Measurements from ENCODE around the gene CRYGC. TPM values are rescaled to one million over a fixed set of nuclear protein-coding genes. Genes with fewer than 3 reads are reported as not detected.
A peak's percentile ranks its signal among the peaks of the same experiment; 100 is the strongest.

The CRYGC gene
- total and polyA plus RNA-seq, 2 experiments from 2014 or later = not detected

DNA sequence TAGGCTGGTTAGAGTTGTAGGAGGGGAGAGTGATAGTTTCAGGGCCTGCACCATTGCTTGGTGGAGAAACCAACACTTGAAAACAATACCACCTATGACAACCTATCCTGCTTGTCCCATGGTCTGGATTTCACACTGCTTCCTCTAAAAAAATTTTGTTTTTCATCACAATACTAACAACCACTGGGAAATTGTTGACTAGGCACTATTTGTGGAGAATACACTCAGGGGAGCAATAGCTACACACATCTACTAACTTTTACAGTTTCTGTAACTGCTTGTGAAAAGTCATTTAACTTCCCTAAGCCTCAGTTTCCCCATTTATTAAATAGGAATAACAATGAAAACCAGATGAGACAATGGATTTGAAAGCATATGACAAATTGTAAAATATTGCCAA lies 20.5 kb upstream of the CRYGC start:
- H3F3A ChIP-seq (replicated peaks; ENCODE audit: low read depth) = no peaks in the 10 kb centered on the region
- TF ChIP-seq ZNF331 (CRISPR knock-in tag; IDR thresholded peaks at IDR 0.05; ENCODE audit: low read depth) (no peak), CREB1 (CRISPR knock-in tag; IDR thresholded peaks at IDR 0.05; ENCODE audit: low read depth) (no peak), EZH2phosphoT487 (IDR thresholded peaks at IDR 0.05; ENCODE audit: unreplicated experiment) (no peak), ZNF114 (CRISPR knock-in tag; IDR thresholded peaks at IDR 0.05) (no peak)
- TF ChIP-seq, protein P1, sequence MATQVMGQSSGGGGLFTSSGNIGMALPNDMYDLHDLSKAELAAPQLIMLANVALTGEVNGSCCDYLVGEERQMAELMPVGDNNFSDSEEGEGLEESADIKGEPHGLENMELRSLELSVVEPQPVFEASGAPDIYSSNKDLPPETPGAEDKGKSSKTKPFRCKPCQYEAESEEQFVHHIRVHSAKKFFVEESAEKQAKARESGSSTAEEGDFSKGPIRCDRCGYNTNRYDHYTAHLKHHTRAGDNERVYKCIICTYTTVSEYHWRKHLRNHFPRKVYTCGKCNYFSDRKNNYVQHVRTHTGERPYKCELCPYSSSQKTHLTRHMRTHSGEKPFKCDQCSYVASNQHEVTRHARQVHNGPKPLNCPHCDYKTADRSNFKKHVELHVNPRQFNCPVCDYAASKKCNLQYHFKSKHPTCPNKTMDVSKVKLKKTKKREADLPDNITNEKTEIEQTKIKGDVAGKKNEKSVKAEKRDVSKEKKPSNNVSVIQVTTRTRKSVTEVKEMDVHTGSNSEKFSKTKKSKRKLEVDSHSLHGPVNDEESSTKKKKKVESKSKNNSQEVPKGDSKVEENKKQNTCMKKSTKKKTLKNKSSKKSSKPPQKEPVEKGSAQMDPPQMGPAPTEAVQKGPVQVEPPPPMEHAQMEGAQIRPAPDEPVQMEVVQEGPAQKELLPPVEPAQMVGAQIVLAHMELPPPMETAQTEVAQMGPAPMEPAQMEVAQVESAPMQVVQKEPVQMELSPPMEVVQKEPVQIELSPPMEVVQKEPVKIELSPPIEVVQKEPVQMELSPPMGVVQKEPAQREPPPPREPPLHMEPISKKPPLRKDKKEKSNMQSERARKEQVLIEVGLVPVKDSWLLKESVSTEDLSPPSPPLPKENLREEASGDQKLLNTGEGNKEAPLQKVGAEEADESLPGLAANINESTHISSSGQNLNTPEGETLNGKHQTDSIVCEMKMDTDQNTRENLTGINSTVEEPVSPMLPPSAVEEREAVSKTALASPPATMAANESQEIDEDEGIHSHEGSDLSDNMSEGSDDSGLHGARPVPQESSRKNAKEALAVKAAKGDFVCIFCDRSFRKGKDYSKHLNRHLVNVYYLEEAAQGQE (IDR thresholded peaks at IDR 0.05; ENCODE audit: unreplicated experiment) = no peak
- no peak overlapping the region for H3K27ac ChIP-seq (ENCODE audit: low read depth)
- H3K4me2 ChIP-seq = no peak overlapping the region
- no peaks in the 10 kb centered on the region for H3K27me3 ChIP-seq (ENCODE audit: insufficient read depth)
- H3K4me3 ChIP-seq = no peak overlapping the region
- H4K20me1 ChIP-seq (replicated peaks; ENCODE audit: insufficient read depth) = no peaks in the 10 kb centered on the region
- H2AFZ ChIP-seq = no peak overlapping the region
- Mint-ChIP-seq H3K27ac (no peak overlapping the region), H3K9me3 (peaks cover 12% of the 10 kb centered on the region), H3K27me3 (ENCODE audit: insufficient read depth, low read depth, poor library complexity) (peaks cover 5% of the 10 kb centered on the region), H3K36me3 (ENCODE audit: low read depth) (peaks cover 7% of the 10 kb centered on the region), H3K4me1 (peaks cover 13% of the 10 kb centered on the region), H3K4me3 (no peak overlapping the region)
- peaks cover 19% of the 10 kb centered on the region for H3K4me1 ChIP-seq (ENCODE audit: insufficient read depth)
- peaks cover 7% of the 10 kb centered on the region; the same call in 1 of the 2 replicates for H3K9me2 ChIP-seq (ENCODE audit: insufficient read depth)
- ATAC-seq (no peak), DNase-seq (ENCODE audit: low spot score) (no peak)
- peaks cover 7% of the 10 kb centered on the region for H3K36me3 ChIP-seq (ENCODE audit: insufficient read depth)
- no peaks in the 10 kb centered on the region for H3K79me2 ChIP-seq (replicated peaks; ENCODE audit: insufficient read depth)

DNA sequence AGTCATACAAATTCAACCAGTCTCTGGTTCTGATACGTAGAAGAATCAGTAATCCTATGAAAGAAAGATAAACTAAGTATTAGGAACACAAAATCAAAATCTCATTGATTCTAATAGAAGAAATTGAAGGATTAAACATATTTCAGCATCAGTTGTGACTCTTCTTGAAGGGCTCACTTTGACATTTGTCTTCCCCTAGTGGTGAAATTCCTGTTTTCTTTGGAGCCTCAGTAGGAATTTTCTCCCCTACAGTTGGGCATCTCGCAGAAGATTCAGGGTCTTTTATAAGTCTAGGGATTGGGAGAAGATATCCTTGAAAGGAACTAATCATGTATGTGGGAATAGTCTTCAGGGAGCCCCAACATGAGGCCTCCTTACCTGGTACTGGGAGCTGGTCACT lies 19.2 kb upstream of the CRYGC start:
- Histone ChIP-seq H3K9me2 (ENCODE audit: insufficient read depth) (peaks cover 7% of the 10 kb centered on the region; the same call in 1 of the 2 replicates), H3K79me2 (replicated peaks; ENCODE audit: insufficient read depth) (no peaks in the 10 kb centered on the region), H3K4me2 (no peak overlapping the region; the same call in 1 of the 2 replicates), H2AFZ (no peak overlapping the region), H4K20me1 (replicated peaks; ENCODE audit: insufficient read depth) (no peaks in the 10 kb centered on the region), H3K27me3 (ENCODE audit: insufficient read depth) (no peaks in the 10 kb centered on the region), H3K27ac (ENCODE audit: low read depth) (no peak overlapping the region), H3K36me3 (ENCODE audit: insufficient read depth) (peaks cover 7% of the 10 kb centered on the region), H3K4me1 (ENCODE audit: insufficient read depth) (peaks cover 20% of the 10 kb centered on the region), H3K4me3 (no peak overlapping the region), H3F3A (replicated peaks; ENCODE audit: low read depth) (no peaks in the 10 kb centered on the region)
- Mint-ChIP-seq H3K4me1 (peaks cover 13% of the 10 kb centered on the region), H3K9me3 (peaks cover 14% of the 10 kb centered on the region), H3K27ac (no peak overlapping the region), H3K27me3 (ENCODE audit: insufficient read depth, low read depth, poor library complexity) (peaks cover 5% of the 10 kb centered on the region), H3K4me3 (no peak overlapping the region), H3K36me3 (ENCODE audit: low read depth) (peaks cover 10% of the 10 kb centered on the region)
- DNase-seq (ENCODE audit: low spot score) (peak; percentile 64), ATAC-seq (no peak; the same call in 2 of the 3 replicates)
- TF ChIP-seq STAT1 (IDR thresholded peaks at IDR 0.05; ENCODE audit: unreplicated experiment) = no peak
- TF ChIP-seq, protein P2, sequence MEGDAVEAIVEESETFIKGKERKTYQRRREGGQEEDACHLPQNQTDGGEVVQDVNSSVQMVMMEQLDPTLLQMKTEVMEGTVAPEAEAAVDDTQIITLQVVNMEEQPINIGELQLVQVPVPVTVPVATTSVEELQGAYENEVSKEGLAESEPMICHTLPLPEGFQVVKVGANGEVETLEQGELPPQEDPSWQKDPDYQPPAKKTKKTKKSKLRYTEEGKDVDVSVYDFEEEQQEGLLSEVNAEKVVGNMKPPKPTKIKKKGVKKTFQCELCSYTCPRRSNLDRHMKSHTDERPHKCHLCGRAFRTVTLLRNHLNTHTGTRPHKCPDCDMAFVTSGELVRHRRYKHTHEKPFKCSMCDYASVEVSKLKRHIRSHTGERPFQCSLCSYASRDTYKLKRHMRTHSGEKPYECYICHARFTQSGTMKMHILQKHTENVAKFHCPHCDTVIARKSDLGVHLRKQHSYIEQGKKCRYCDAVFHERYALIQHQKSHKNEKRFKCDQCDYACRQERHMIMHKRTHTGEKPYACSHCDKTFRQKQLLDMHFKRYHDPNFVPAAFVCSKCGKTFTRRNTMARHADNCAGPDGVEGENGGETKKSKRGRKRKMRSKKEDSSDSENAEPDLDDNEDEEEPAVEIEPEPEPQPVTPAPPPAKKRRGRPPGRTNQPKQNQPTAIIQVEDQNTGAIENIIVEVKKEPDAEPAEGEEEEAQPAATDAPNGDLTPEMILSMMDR (conservative IDR thresholded peaks at IDR 0.05; ENCODE audit: low read depth in 2 of 2) = peak; percentile 62 to 72
